SKM-1 (cell line): ENCODE results near the gene SCGB1C1.
A peak's percentile ranks its signal among the peaks of the same experiment; 100 is the strongest.
"Not testable (repeated sequence)": the region's sequence is repeated elsewhere in the genome, so short reads cannot be mapped to it uniquely, and the experiment has no call there.

Experiments used
- DNase-seq: peaks from one replicate; lab custom pipeline; 2025; ENCODE audit not compliant: unreplicated experiment; lab: John Stamatoyannopoulos, UW

The SCGB1C1 gene

GRCh38 chr11:236774-237767 lies 44.2 kb downstream of the SCGB1C1 start, which contains the start of gene PSMD13:
TSS of gene PSMD13 (plus strand) at chr11:236976. CDS start at chr11:237050, 74 bp downstream.
- peak; percentile 64 for DNase-seq

GRCh38 chr11:238346-238745 lies 45.5 kb downstream of the SCGB1C1 start:
- DNase-seq, result not testable (repeated sequence)

- no peak for DNase-seq
These were observed 47.4 kb downstream of the SCGB1C1 start for GRCh38 chr11:240315-240714.

- no peak for DNase-seq
These were observed 48.8 kb downstream of the SCGB1C1 start for GRCh38 chr11:241634-242033.
